HepG2 (cell line): ENCODE measurements around the gene ATP1A1. TPM values are rescaled to one million over a fixed set of nuclear protein-coding genes. Genes with fewer than 3 reads are reported as not detected.

Experiments
- ATF3 ChIP-seq: sonication (generic); formaldehyde crosslinking; IDR thresholded peaks from 2 replicates; pipeline ENCODE4 v1.4.0; 2020; ENCODE audit warnings: missing genetic modification reagents
- FOXM1 ChIP-seq: sonication (generic); formaldehyde crosslinking; IDR thresholded peaks from 2 replicates; pipeline ENCODE4 v1.5.0; 2020; ENCODE audit warnings: missing genetic modification reagents
- IKZF1 ChIP-seq: fragments of 450-650 bp; IDR thresholded peaks from 2 replicates; pipeline ENCODE4 v1.7.1; 2016
- JARID2 ChIP-seq: sonication (generic); formaldehyde crosslinking; IDR thresholded peaks from 2 replicates; pipeline ENCODE4 v1.8.1; 2023; ENCODE audit warnings: missing genetic modification reagents, inconsistent platforms; ENCODE audit not compliant: insufficient replicate concordance
- MXD1 ChIP-seq: sonication (generic); formaldehyde crosslinking; IDR thresholded peaks from 2 replicates; pipeline ENCODE4 v1.4.0; 2020; ENCODE audit warnings: mild to moderate bottlenecking, missing genetic modification reagents
- NFE2L1 ChIP-seq: sonication (generic); formaldehyde crosslinking; IDR thresholded peaks from 2 replicates; pipeline ENCODE4 v1.4.0; 2020; ENCODE audit warnings: missing genetic modification reagents, mild to moderate bottlenecking, borderline replicate concordance
- NR1H2 ChIP-seq: sonication (generic); formaldehyde crosslinking; IDR thresholded peaks from 2 replicates; pipeline ENCODE4 v1.8.1; 2022; ENCODE audit warnings: low read depth, missing genetic modification reagents, borderline replicate concordance
- PHF20 ChIP-seq: sonication (generic); formaldehyde crosslinking; IDR thresholded peaks from 2 replicates; pipeline ENCODE4 v1.5.0; 2020; ENCODE audit warnings: mild to moderate bottlenecking, missing genetic modification reagents
- SP2 ChIP-seq: sonication (generic); formaldehyde crosslinking; IDR thresholded peaks from 2 replicates; pipeline ENCODE4 v1.5.1; 2020; ENCODE audit warnings: mild to moderate bottlenecking, missing genetic modification reagents
- ZNF234 ChIP-seq: sonication (generic); formaldehyde crosslinking; conservative IDR thresholded peaks from 2 replicates; pipeline ENCODE4 v1.5.1; 2020; ENCODE audit warnings: mild to moderate bottlenecking, missing genetic modification reagents
- ZNF354B ChIP-seq: sonication (generic); formaldehyde crosslinking; IDR thresholded peaks from 2 replicates; pipeline ENCODE4 v1.8.0; 2022; ENCODE audit warnings: mild to moderate bottlenecking, missing genetic modification reagents
- ZNF512B ChIP-seq: sonication (generic); formaldehyde crosslinking; IDR thresholded peaks from 2 replicates; pipeline ENCODE4 v1.5.1; 2020; ENCODE audit warnings: missing genetic modification reagents, mild to moderate bottlenecking, borderline replicate concordance
- ZNF547 ChIP-seq: sonication (generic); formaldehyde crosslinking; IDR thresholded peaks from 2 replicates; pipeline ENCODE4 v1.5.1; 2020; ENCODE audit warnings: mild to moderate bottlenecking, missing genetic modification reagents
- ZNF709 ChIP-seq: sonication (generic); formaldehyde crosslinking; IDR thresholded peaks from 2 replicates; pipeline ENCODE4 v1.5.0; 2020; ENCODE audit warnings: mild to moderate bottlenecking, missing genetic modification reagents
- ZSCAN29 ChIP-seq: sonication (generic); formaldehyde crosslinking; conservative IDR thresholded peaks from 2 replicates; pipeline ENCODE4 v1.4.0; 2020; ENCODE audit warnings: mild to moderate bottlenecking, missing genetic modification reagents
- polyA plus RNA-seq, 8 experiments: library from polyadenylated mRNA; depleted of rRNA in 3 of 8; stranded (reverse) in 7 of 8; unstranded in 1 of 8; fragments of >200 nt; fragmentation: Illumina TruSeq in 4 of 8; extraction: Trizol in 4 of 8; gene quantifications; 2 replicates each; pipeline versions ENCODE4 v1.2.1 to v1.2.3, GENCODE V29; 2011 to 2016; ENCODE audit warnings: low read depth in 4 of 8, missing spikeins in 1 of 8, mixed read lengths in 1 of 8; ENCODE audit not compliant: insufficient read depth in 1 of 8
- total RNA-seq, 5 experiments: library from RNA; depleted of rRNA; stranded (reverse); fragments of >200 nt; fragmentation: Illumina TruSeq; extraction: Trizol; gene quantifications; 2 replicates each; pipeline ENCODE4 v1.2.3, GENCODE V29; 2016; ENCODE audit warnings: low read depth in 1 of 5
- TF ChIP-seq, protein P1 (sequence below): sonication (generic); formaldehyde crosslinking; IDR thresholded peaks from 2 replicates; pipeline ENCODE4 v1.5.1; 2020; ENCODE audit warnings: mild to moderate bottlenecking, missing genetic modification reagents, moderate library complexity
- TF ChIP-seq, protein P2 (sequence below): sonication (generic); formaldehyde crosslinking; IDR thresholded peaks from 2 replicates; pipeline ENCODE4 v1.9.0; 2021; ENCODE audit warnings: missing genetic modification reagents, borderline replicate concordance
- TF ChIP-seq, protein P3 (sequence below): sonication (generic); formaldehyde crosslinking; IDR thresholded peaks from 2 replicates; pipeline ENCODE4 v1.5.0; 2020; ENCODE audit warnings: missing genetic modification reagents

Gene ATP1A1
- total and polyA plus RNA-seq, 2 of the 13 experiments (the other 11 are each of a cell fraction or from before 2014, with no cell fraction given), result 280 to 705 TPM

DNA sequence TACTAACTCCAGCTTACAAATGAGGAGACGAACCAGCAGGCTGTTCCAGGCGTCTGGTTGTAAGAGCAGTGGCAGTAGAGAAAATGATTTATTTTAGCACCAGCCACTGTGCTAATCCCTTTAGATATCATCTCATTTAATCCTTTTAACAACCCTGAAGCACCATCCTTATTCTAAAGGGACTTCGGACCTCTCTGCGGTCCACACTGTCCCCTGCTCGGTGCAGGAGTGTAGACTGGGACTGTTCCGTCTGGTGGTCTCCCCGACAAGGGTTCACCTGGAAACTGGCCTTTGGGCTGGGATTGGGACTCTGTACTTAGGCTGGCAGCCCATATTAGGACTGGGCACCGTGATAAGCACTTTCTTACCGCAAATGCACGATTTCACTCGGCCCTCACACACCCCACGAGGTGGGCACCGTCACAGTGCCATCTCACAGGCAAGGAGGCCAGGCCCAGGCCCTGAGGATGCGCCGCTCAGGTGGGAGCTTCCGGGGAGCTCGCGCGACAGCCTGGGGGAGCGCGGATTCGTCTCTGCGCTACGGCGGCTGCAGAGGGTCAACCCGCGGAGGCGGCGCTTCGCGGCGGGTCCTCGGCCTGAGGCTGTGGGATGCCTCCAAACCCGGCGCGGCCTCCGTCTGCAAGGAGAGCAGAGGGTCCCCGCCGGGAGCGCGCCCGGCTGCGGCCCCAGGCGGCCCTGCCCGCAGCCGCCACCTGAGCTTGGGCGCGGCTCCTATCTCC, 45.2 kb downstream of the ATP1A1 start (continued):
- TF ChIP-seq ZNF512B (CRISPR knock-in tag) (no peak), SP2 (CRISPR knock-in tag) (peak; percentile 44), ZNF354B (CRISPR knock-in tag) (no peak; the same call in 1 of the 2 replicates), JARID2 (no peak), ZNF234 (CRISPR knock-in tag) (0 out of 2 replicates have a peak, but pooled peaks have one; percentile 79), ATF3 (CRISPR knock-in tag) (0 out of 2 replicates have a peak, but pooled peaks have one; percentile 29), ZNF709 (CRISPR knock-in tag) (peak; percentile 49; the same call in 1 of the 2 replicates), FOXM1 (CRISPR knock-in tag) (no peak), MXD1 (CRISPR knock-in tag) (peak; percentile 83), NR1H2 (CRISPR knock-in tag) (0 out of 2 replicates have a peak, but pooled peaks have one; percentile 46), ZSCAN29 (CRISPR knock-in tag) (no peak), ZNF547 (peak; percentile 96), NFE2L1 (CRISPR knock-in tag) (0 out of 2 replicates have a peak, but pooled peaks have one; percentile 49), IKZF1 (no peak), PHF20 (CRISPR knock-in tag) (peak; percentile 92)
- TF ChIP-seq, protein P1, sequence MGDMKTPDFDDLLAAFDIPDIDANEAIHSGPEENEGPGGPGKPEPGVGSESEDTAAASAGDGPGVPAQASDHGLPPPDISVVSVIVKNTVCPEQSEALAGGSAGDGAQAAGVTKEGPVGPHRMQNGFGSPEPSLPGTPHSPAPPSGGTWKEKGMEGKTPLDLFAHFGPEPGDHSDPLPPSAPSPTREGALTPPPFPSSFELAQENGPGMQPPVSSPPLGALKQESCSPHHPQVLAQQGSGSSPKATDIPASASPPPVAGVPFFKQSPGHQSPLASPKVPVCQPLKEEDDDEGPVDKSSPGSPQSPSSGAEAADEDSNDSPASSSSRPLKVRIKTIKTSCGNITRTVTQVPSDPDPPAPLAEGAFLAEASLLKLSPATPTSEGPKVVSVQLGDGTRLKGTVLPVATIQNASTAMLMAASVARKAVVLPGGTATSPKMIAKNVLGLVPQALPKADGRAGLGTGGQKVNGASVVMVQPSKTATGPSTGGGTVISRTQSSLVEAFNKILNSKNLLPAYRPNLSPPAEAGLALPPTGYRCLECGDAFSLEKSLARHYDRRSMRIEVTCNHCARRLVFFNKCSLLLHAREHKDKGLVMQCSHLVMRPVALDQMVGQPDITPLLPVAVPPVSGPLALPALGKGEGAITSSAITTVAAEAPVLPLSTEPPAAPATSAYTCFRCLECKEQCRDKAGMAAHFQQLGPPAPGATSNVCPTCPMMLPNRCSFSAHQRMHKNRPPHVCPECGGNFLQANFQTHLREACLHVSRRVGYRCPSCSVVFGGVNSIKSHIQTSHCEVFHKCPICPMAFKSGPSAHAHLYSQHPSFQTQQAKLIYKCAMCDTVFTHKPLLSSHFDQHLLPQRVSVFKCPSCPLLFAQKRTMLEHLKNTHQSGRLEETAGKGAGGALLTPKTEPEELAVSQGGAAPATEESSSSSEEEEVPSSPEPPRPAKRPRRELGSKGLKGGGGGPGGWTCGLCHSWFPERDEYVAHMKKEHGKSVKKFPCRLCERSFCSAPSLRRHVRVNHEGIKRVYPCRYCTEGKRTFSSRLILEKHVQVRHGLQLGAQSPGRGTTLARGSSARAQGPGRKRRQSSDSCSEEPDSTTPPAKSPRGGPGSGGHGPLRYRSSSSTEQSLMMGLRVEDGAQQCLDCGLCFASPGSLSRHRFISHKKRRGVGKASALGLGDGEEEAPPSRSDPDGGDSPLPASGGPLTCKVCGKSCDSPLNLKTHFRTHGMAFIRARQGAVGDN (CRISPR knock-in tag), result peak; percentile 99
- TF ChIP-seq, protein P2, sequence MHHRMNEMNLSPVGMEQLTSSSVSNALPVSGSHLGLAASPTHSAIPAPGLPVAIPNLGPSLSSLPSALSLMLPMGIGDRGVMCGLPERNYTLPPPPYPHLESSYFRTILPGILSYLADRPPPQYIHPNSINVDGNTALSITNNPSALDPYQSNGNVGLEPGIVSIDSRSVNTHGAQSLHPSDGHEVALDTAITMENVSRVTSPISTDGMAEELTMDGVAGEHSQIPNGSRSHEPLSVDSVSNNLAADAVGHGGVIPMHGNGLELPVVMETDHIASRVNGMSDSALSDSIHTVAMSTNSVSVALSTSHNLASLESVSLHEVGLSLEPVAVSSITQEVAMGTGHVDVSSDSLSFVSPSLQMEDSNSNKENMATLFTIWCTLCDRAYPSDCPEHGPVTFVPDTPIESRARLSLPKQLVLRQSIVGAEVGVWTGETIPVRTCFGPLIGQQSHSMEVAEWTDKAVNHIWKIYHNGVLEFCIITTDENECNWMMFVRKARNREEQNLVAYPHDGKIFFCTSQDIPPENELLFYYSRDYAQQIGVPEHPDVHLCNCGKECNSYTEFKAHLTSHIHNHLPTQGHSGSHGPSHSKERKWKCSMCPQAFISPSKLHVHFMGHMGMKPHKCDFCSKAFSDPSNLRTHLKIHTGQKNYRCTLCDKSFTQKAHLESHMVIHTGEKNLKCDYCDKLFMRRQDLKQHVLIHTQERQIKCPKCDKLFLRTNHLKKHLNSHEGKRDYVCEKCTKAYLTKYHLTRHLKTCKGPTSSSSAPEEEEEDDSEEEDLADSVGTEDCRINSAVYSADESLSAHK (CRISPR knock-in tag), result no peak
- TF ChIP-seq, protein P3, sequence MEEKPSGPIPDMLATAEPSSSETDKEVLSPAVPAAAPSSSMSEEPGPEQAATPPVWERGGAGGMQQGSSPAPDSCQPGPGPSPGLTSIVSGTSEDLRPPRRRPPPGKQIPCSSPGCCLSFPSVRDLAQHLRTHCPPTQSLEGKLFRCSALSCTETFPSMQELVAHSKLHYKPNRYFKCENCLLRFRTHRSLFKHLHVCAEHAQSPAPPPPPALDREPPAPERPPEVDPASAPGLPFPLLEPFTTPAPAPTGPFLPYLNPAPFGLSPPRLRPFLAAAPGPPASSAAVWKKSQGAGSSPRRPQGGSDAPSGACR (CRISPR knock-in tag), result no peak
